Hematopoietic multipotent progenitor cell (in vitro differentiated cells): ENCODE results near the gene RHBDL1. TPM values are rescaled to one million over a fixed set of nuclear protein-coding genes. Genes with fewer than 3 reads are reported as not detected.

ENCODE experiments used
- total RNA-seq: library from RNA; depleted of rRNA; stranded (reverse); fragments of >200 nt; gene quantifications from one replicate; pipeline ENCODE4 v1.2.3, GENCODE V29; 2012

RHBDL1 gene
- total RNA-seq, 1 donor: 0.54 TPM

Other genes starting within 250 kb of the RHBDL1 start
- 59.2 TPM for gene CAPN15, start 148.0 kb upstream of the RHBDL1 start, total RNA-seq
- gene PRR35, start 115.3 kb upstream of the RHBDL1 start, total RNA-seq: under 0.01 TPM
- gene NHLRC4, start 108.7 kb upstream of the RHBDL1 start, total RNA-seq: 14.3 TPM
- gene PIGQ, start 105.7 kb upstream of the RHBDL1 start, total RNA-seq: 36.9 TPM
- gene RAB40C, start 85.6 kb upstream of the RHBDL1 start, total RNA-seq: 33.4 TPM
- 0.27 TPM for gene WFIKKN1, start 44.7 kb upstream of the RHBDL1 start, total RNA-seq
- 101 TPM for gene METTL26, start 39.4 kb upstream of the RHBDL1 start, total RNA-seq
- gene MCRIP2, start 33.8 kb upstream of the RHBDL1 start, total RNA-seq: 20.5 TPM
- gene WDR90, start 26.3 kb upstream of the RHBDL1 start, total RNA-seq: 25.9 TPM
- gene RHOT2, start 7.5 kb upstream of the RHBDL1 start, total RNA-seq: 44.7 TPM
- 73.2 TPM for gene STUB1, start 4.7 kb downstream of the RHBDL1 start, total RNA-seq
- gene JMJD8, start 8.7 kb downstream of the RHBDL1 start, total RNA-seq: 68.9 TPM
- gene WDR24, start 14.7 kb downstream of the RHBDL1 start, total RNA-seq: 7.0 TPM
- 0.54 TPM for gene FBXL16, start 30.1 kb downstream of the RHBDL1 start, total RNA-seq
- 5.1 TPM for gene METRN, start 39.4 kb downstream of the RHBDL1 start, total RNA-seq
- 25.3 TPM for gene ANTKMT, start 45.5 kb downstream of the RHBDL1 start, total RNA-seq
- gene CCDC78, start 50.8 kb downstream of the RHBDL1 start, total RNA-seq: 2.7 TPM
- 22.6 TPM for gene HAGHL, start 51.4 kb downstream of the RHBDL1 start, total RNA-seq
- gene CIAO3, start 65.3 kb downstream of the RHBDL1 start, total RNA-seq: 72.2 TPM
- gene MSLN, start 85.1 kb downstream of the RHBDL1 start, total RNA-seq: under 0.01 TPM
- 42.5 TPM for gene RPUSD1, start 112.7 kb downstream of the RHBDL1 start, total RNA-seq
- gene CHTF18, start 112.9 kb downstream of the RHBDL1 start, total RNA-seq: 25.3 TPM
- gene GNG13, start 125.1 kb downstream of the RHBDL1 start, total RNA-seq: not detected